Spleen (tissue), 11 donors: ENCODE measurements around the gene EPHB6. TPM values are rescaled to one million over a fixed set of nuclear protein-coding genes. Genes with fewer than 3 reads are reported as not detected.

Source experiments
- DNase-seq: peaks from one replicate; pipeline ENCODE4 v3.0.0-alpha.2; 2020
- H3K27ac ChIP-seq, 8 donors: fragments of 200-600 bp; sonication (generic) in 7 of 8; 1 replicate in 4 of 8; 2 replicates in 4 of 8; pipeline versions ENCODE4 v1.5.0 to v1.8.0; 2016 to 2021; ENCODE audit warnings: inconsistent platforms in 4 of 8, mild to moderate bottlenecking in 4 of 8, moderate library complexity in 1 of 8
- H3K27me3 ChIP-seq, 7 donors: fragments of 200-600 bp; sonication (generic) in 6 of 7; replicated peaks in 1 of 7; 1 replicate in 4 of 7; 2 replicates in 3 of 7; pipeline versions ENCODE4 v1.5.0 to v1.8.0; 2016 to 2021; ENCODE audit warnings: inconsistent platforms in 3 of 7, mild to moderate bottlenecking in 1 of 7
- H3K36me3 ChIP-seq, 6 donors: fragments of 200-600 bp; sonication (generic) in 5 of 6; 1 replicate in 4 of 6; 2 replicates in 2 of 6; pipeline versions ENCODE4 v1.5.0 to v1.8.0; 2016 to 2021; ENCODE audit warnings: inconsistent platforms in 2 of 6
- H3K4me1 ChIP-seq, 6 donors: fragments of 200-600 bp; sonication (generic) in 5 of 6; 1 replicate in 3 of 6; 2 replicates in 3 of 6; pipeline versions ENCODE4 v1.5.0 to v1.8.0; 2016 to 2021; ENCODE audit warnings: inconsistent platforms in 3 of 6
- H3K4me3 ChIP-seq, 8 donors: fragments of 200-600 bp; sonication (generic) in 7 of 8; 1 replicate in 4 of 8; 2 replicates in 4 of 8; pipeline versions ENCODE4 v1.5.0 to v1.8.0; 2016 to 2021; ENCODE audit warnings: inconsistent platforms in 4 of 8, mild to moderate bottlenecking in 4 of 8, moderate library complexity in 2 of 8
- H3K9me3 ChIP-seq, 8 donors: fragments of 200-600 bp; sonication (generic) in 7 of 8; 1 replicate in 4 of 8; 2 replicates in 4 of 8; pipeline versions ENCODE4 v1.5.0 to v1.8.0; 2016 to 2021; ENCODE audit warnings: inconsistent platforms in 4 of 8
- CTCF ChIP-seq, 11 experiments: fragments of 200-600 bp in 7 of 11; fragments of 450-650 bp in 4 of 11; sonication (generic) in 4 of 11; IDR thresholded peaks in 8 of 11; conservative IDR thresholded peaks in 3 of 11; 1 replicate in 7 of 11; 2 replicates in 4 of 11; pipeline versions ENCODE4 v1.4.0 to v1.8.0; 2016 to 2021; ENCODE audit warnings: antibody characterized with exemption in 11 of 11, inconsistent platforms in 4 of 11, mild to moderate bottlenecking in 1 of 11
- POLR2A ChIP-seq, 3 donors: fragments of 450-650 bp; IDR thresholded peaks; one replicate each; pipeline ENCODE4 v1.5.1; 2017; ENCODE audit warnings: antibody characterized with exemption in 3 of 3, mild to moderate bottlenecking in 1 of 3
- POLR2AphosphoS5 ChIP-seq, 3 donors: sonication (generic); formaldehyde crosslinking; IDR thresholded peaks; one replicate each; pipeline ENCODE4 v1.5.1; 2017; ENCODE audit warnings: antibody characterized with exemption in 3 of 3
- WGBS, 5 donors: extraction: QIAGEN DNeasy Blood & Tissue Kit in 3 of 5; methylation state at CpG; one replicate each; pipeline versions ENCODE4 v1.1.5 to v1.1.7; 2013 to 2018; 5-methylcytosine and 5-hydroxymethylcytosine counted together
- intact Hi-C: fragments of 100-400 bp; cut with DNase I; formaldehyde crosslinking; loops from one replicate; pipeline ENCODE4 v1.15.0; 2023; ENCODE audit warnings: low total_unique reads
- polyA plus RNA-seq, 3 donors: library from polyadenylated mRNA; stranded (reverse); fragments of 200-250 nt; gene quantifications; one replicate each; pipeline ENCODE4 v1.2.1, GENCODE V29; 2013
- total RNA-seq, 7 donors: library from RNA; depleted of rRNA in 3 of 7; stranded (reverse); fragments of >200 nt in 3 of 7; fragmentation: NEBNext Ultra II Directional in 4 of 7; extraction: Animal tissue kit (Norgen Biotek cat#: 25700) in 4 of 7; gene quantifications; one replicate each; pipeline versions ENCODE4 v1.1.0 to v1.2.1, GENCODE V29; 2016 to 2021
- donor health status: healthy with polysubstance abuse.
- donor health status: DM: no; HTN: no; CAD: no; lungs with moderate emphysema.
- donor health status: DM: no; HTN: no; CAD: no.
- donor health status: Bipolar disorder and iron deficiency.
- donor health status: healthy.
- donor health status: DM: no; HTN: no; CAD: no.
- donor health status: DM: yes; HTN: yes; CAD: no.

The EPHB6 gene
- total and polyA plus RNA-seq, 10 donors: 11.3 to 28.8 (median 13.9) TPM

GRCh38 chr7:142917447-142917846, 62.6 kb downstream of the EPHB6 start:
- Histone ChIP-seq H3K27ac (no peak overlapping the region), H3K4me3 (no peak overlapping the region), H3K36me3 (no peaks in the 10 kb centered on the region), H3K9me3 (no peaks in the 10 kb centered on the region), H3K4me1 (no peaks in the 10 kb centered on the region), H3K27me3 (peaks cover 0 to 6% (median 0%) of the 10 kb centered on the region in 7 donors)
- intact Hi-C loops: no loop called here
- DNase-seq: no peak
- 81 to 88% (median 83%) methylated on average over 3 of the region's 3 CpGs for WGBS, 5 donors
- TF ChIP-seq CTCF (IDR thresholded peaks at IDR 0.05 in 8 of 11, conservative IDR thresholded peaks at IDR 0.05 in 3 of 11) (no peak), POLR2A (IDR thresholded peaks at IDR 0.05) (no peak), POLR2AphosphoS5 (IDR thresholded peaks at IDR 0.05) (no peak)

DNA sequence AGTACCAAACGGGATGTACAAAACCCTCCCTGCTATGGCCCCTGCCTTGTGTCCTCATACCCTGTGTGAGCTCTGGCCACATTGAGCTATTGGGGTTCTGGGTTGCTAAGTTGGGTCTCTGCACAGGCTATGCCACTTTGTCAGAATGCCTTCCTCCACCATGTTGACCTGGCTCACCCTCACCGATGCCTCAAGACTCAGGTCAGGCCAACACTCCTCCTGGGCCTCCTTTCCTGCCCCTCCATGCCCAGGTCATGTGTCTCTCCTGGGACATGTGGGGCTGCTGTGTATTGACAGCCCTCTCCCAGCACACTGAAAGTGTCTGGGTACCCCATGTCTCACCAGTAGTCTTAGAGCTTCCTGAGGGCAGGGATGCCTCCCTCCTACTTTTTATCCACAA, 64.0 kb downstream of the EPHB6 start:
- intact Hi-C loops: no loop called here
- 85 to 97% (median 91%) methylated on average over 2 of the region's 2 CpGs for WGBS, 5 donors
- Histone ChIP-seq H3K4me1 (no peaks in the 10 kb centered on the region), H3K36me3 (no peaks in the 10 kb centered on the region), H3K27ac (no peak overlapping the region), H3K9me3 (no peaks in the 10 kb centered on the region), H3K4me3 (no peak overlapping the region), H3K27me3 (peaks cover 0 to 6% (median 0%) of the 10 kb centered on the region in 7 donors)
- no peak for DNase-seq
- no peak for TF ChIP-seq POLR2AphosphoS5 (IDR thresholded peaks at IDR 0.05)

DNA sequence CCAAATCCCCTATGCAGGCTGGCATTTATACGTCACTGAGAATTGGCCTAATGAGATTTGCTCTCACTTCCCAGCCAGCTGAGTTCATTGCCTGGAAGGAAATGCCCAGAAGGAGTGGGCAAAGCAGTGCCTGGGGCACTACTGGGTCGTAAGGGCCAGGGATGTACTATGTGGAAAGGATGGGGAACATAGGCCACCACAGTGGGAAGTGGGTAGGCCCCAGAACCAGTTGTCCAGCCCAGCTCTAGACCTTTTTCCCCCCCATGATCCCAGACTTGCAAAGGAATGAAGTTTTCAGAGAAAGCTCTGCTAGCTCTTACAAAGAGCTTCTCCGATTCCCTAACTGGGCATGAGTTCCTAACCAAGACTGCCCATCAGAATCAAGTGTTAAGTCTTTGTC, 64.8 kb downstream of the EPHB6 start:
- Histone ChIP-seq H3K27me3 (peaks cover 0 to 6% (median 0%) of the 10 kb centered on the region in 7 donors), H3K36me3 (no peaks in the 10 kb centered on the region), H3K27ac (no peak overlapping the region), H3K9me3 (no peaks in the 10 kb centered on the region), H3K4me1 (no peaks in the 10 kb centered on the region), H3K4me3 (no peak overlapping the region)
- no peak for DNase-seq
- TF ChIP-seq POLR2A (IDR thresholded peaks at IDR 0.05) (no peak), POLR2AphosphoS5 (IDR thresholded peaks at IDR 0.05) (no peak), CTCF (IDR thresholded peaks at IDR 0.05 in 8 of 11, conservative IDR thresholded peaks at IDR 0.05 in 3 of 11) (no peak)
- 87 to 97% (median 91%) methylated on average over 3 of the region's 3 CpGs for WGBS, 5 donors
- intact Hi-C loops: no loop called here

Other genes starting within 250 kb of the EPHB6 start
- 1 to 10 TPM in 3 of 7 donors, not detected in 4; 2.9 to 6.3 (median 3.0) TPM for gene PRSS1, start 105.6 kb upstream of the EPHB6 start, total RNA-seq
- 1 to 10 TPM in 2 of 3 donors, under 1 TPM in 1; 0.88 to 1.4 (median 1.2) TPM for gene PRSS1, start 105.6 kb upstream of the EPHB6 start, polyA plus RNA-seq
- 10 to 100 TPM in 2 of 7 donors, 1 to 10 TPM in 1, not detected in 4; 3.8 to 14.5 (median 11.1) TPM for gene PRSS2, start 84.1 kb upstream of the EPHB6 start, total RNA-seq
- 1 to 10 TPM; 1.1 to 1.3 (median 1.2) TPM for gene PRSS2, start 84.1 kb upstream of the EPHB6 start, polyA plus RNA-seq
- gene TRPV6, start 30.7 kb downstream of the EPHB6 start, total RNA-seq: under 1 TPM in 4 of 7 donors, not detected in 3; 0.06 to 0.32 (median 0.25) TPM
- gene TRPV6, start 30.7 kb downstream of the EPHB6 start, polyA plus RNA-seq: under 1 TPM; 0.05 to 0.26 (median 0.16) TPM
- under 1 TPM in 1 of 7 donors, not detected in 6; 0.20 TPM for gene TRPV5, start 78.7 kb downstream of the EPHB6 start, total RNA-seq
- under 1 TPM in 2 of 3 donors, not detected in 1; 0.02 to 0.03 TPM for gene TRPV5, start 78.7 kb downstream of the EPHB6 start, polyA plus RNA-seq
- gene LLCFC1, start 84.4 kb downstream of the EPHB6 start, total RNA-seq: not detected
- gene LLCFC1, start 84.4 kb downstream of the EPHB6 start, polyA plus RNA-seq: under 1 TPM in 1 of 3 donors, not detected in 2; 0.18 TPM
- 10 to 100 TPM in 3 of 7 donors, 1 to 10 TPM in 4; 4.1 to 27.4 (median 10.0) TPM for gene KEL, start 107.3 kb downstream of the EPHB6 start, total RNA-seq
- gene KEL, start 107.3 kb downstream of the EPHB6 start, polyA plus RNA-seq: 1 to 10 TPM; 3.3 to 5.0 (median 4.7) TPM
- gene OR9A2, start 172.1 kb downstream of the EPHB6 start, total RNA-seq: under 1 TPM in 1 of 7 donors, not detected in 6; 0.64 TPM
- not detected for gene OR9A2, start 172.1 kb downstream of the EPHB6 start, polyA plus RNA-seq
- gene OR6V1, start 197.3 kb downstream of the EPHB6 start, total RNA-seq: not detected
- gene OR6V1, start 197.3 kb downstream of the EPHB6 start, polyA plus RNA-seq: not detected